ENCODE measurements around the gene BBS9.

Gene BBS9

GRCh38 chr7:33554576-33554975, 425.2 kb downstream of the BBS9 start:
- DNase-seq (ENCODE audit: low read depth), result no peak

GRCh38 chr7:33556472-33556871, 427.1 kb downstream of the BBS9 start:
- no peak for DNase-seq (ENCODE audit: low read depth)

GRCh38 chr7:33558549-33559323, 429.4 kb downstream of the BBS9 start:
- DNase-seq (ENCODE audit: low read depth), result no peak

GRCh38 chr7:33559324-33559710, 430.0 kb downstream of the BBS9 start:
- DNase-seq (ENCODE audit: low read depth), result no peak

- DNase-seq (ENCODE audit: low read depth), result no peak
These were observed 433.6 kb downstream of the BBS9 start for GRCh38 chr7:33562996-33563395.

- DNase-seq (ENCODE audit: low read depth), result no peak
These were observed 434.3 kb downstream of the BBS9 start for GRCh38 chr7:33563651-33564050.

- DNase-seq (ENCODE audit: low read depth), result no peak
These were observed 448.8 kb downstream of the BBS9 start for GRCh38 chr7:33578166-33578565.

GRCh38 chr7:33578881-33579672, 449.7 kb downstream of the BBS9 start:
- DNase-seq (ENCODE audit: low read depth), result no peak

GRCh38 chr7:33579673-33579960, 450.3 kb downstream of the BBS9 start:
- DNase-seq (ENCODE audit: low read depth), result no peak

- DNase-seq (ENCODE audit: low read depth), result no peak
These were observed 451.9 kb downstream of the BBS9 start for GRCh38 chr7:33581236-33581635.

GRCh38 chr7:33582104-33582503, 452.7 kb downstream of the BBS9 start:
- no peak for DNase-seq (ENCODE audit: low read depth)

GRCh38 chr7:33582533-33582932, 453.2 kb downstream of the BBS9 start:
- DNase-seq (ENCODE audit: low read depth), result no peak

- no peak for DNase-seq (ENCODE audit: low read depth)
These were observed 460.5 kb downstream of the BBS9 start for GRCh38 chr7:33589911-33590310.

GRCh38 chr7:33590916-33591315, 461.6 kb downstream of the BBS9 start:
- no peak for DNase-seq (ENCODE audit: low read depth)

GRCh38 chr7:33591490-33591889, 462.1 kb downstream of the BBS9 start:
- no peak for DNase-seq (ENCODE audit: low read depth)

- no peak for DNase-seq (ENCODE audit: low read depth)
These were observed 463.4 kb downstream of the BBS9 start for GRCh38 chr7:33592718-33593117.

- no peak for DNase-seq (ENCODE audit: low read depth)
These were observed 464.2 kb downstream of the BBS9 start for GRCh38 chr7:33593611-33594010.

- no peak for DNase-seq (ENCODE audit: low read depth)
These were observed 467.3 kb downstream of the BBS9 start for GRCh38 chr7:33596686-33597085.

- no peak for DNase-seq (ENCODE audit: low read depth)
These were observed 467.8 kb downstream of the BBS9 start for GRCh38 chr7:33597181-33597580.

GRCh38 chr7:33601101-33601500, 471.7 kb downstream of the BBS9 start:
- DNase-seq (ENCODE audit: low read depth), result no peak

- DNase-seq (ENCODE audit: low read depth), result no peak
These were observed 472.5 kb downstream of the BBS9 start for GRCh38 chr7:33601884-33602283.

GRCh38 chr7:33604056-33604455, 474.7 kb downstream of the BBS9 start:
- no peak for DNase-seq (ENCODE audit: low read depth)

GRCh38 chr7:33610918-33611317, 481.6 kb downstream of the BBS9 start:
- no peak for DNase-seq (ENCODE audit: low read depth)

- no peak for DNase-seq (ENCODE audit: low read depth)
These were observed 483.1 kb downstream of the BBS9 start for GRCh38 chr7:33612442-33612841.

Data from T follicular helper cell (primary cell).